OCI-LY3 (cell line): ENCODE results near the gene CLCF1.

Experiments used
- H2AFZ ChIP-seq: fragments of 200-600, 300-600 bp; shearing (Covaris generic); 2 replicates; pipeline ENCODE4 v1.6.0; 2014; ENCODE audit warnings: antibody characterized with exemption, low read depth, low read length
- H3K27ac ChIP-seq: fragments of 200-600, 300-600 bp; sonication (generic); 2 replicates; pipeline ENCODE4 v1.5.1; 2014; ENCODE audit warnings: mild to moderate bottlenecking, low read length, moderate library complexity, mixed read lengths
- H3K27me3 ChIP-seq: fragments of 200-600, 300-600 bp; sonication (generic); 2 replicates; pipeline ENCODE4 v1.6.1; 2014; ENCODE audit warnings: low read depth, low read length, mixed read lengths
- H3K36me3 ChIP-seq: fragments of 200-600, 300-600 bp; sonication (generic); replicated peaks from 2 replicates; pipeline ENCODE3; 2014; ENCODE audit warnings: low read depth, low read length, mixed read lengths
- H3K4me1 ChIP-seq: fragments of 300-600, 200-600 bp; sonication (generic); 2 replicates; pipeline ENCODE4 v1.6.1; 2014; ENCODE audit warnings: low read length, mixed read lengths
- H3K4me2 ChIP-seq: fragments of 200-600, 300-600 bp; sonication (generic); 2 replicates; pipeline ENCODE4 v1.6.1; 2014; ENCODE audit warnings: low read length, mixed read lengths
- H3K4me3 ChIP-seq: fragments of 300-600, 200-600 bp; sonication (generic); 2 replicates; pipeline ENCODE4 v1.5.1; 2014; ENCODE audit warnings: antibody characterized with exemption, mild to moderate bottlenecking, low read length, moderate library complexity
- H3K79me2 ChIP-seq: fragments of 300-600, 200-600 bp; shearing (Covaris generic); 2 replicates; pipeline ENCODE4 v1.6.1; 2014; ENCODE audit warnings: mild to moderate bottlenecking, low read length, mixed read lengths
- H3K9ac ChIP-seq: fragments of 300-600, 200-600 bp; shearing (Covaris generic); 2 replicates; pipeline ENCODE4 v1.6.0; 2014; ENCODE audit warnings: mild to moderate bottlenecking, low read length, moderate library complexity
- H3K9me3 ChIP-seq: fragments of 200-600, 300-600 bp; shearing (Covaris generic); 2 replicates; pipeline ENCODE4 v1.6.1; 2014; ENCODE audit warnings: low read length, mixed read lengths; ENCODE audit not compliant: insufficient read depth
- H4K20me1 ChIP-seq: fragments of 200-600, 300-600 bp; sonication (generic); 2 replicates; pipeline ENCODE4 v1.6.1; 2016; ENCODE audit warnings: low read length, mixed read lengths; ENCODE audit not compliant: insufficient read depth
- CTCF ChIP-seq: fragments of 200-600, 300-600 bp; sonication (generic); IDR thresholded peaks from 2 replicates; pipeline ENCODE4 v1.5.1; 2014; ENCODE audit warnings: antibody characterized with exemption, low read length, low read depth
- EZH2phosphoT487 ChIP-seq: fragments of 200-600 bp; shearing (Covaris generic); IDR thresholded peaks from 2 replicates; pipeline ENCODE4 v1.6.1; 2018; ENCODE audit warnings: antibody characterized with exemption, mixed run types, low read depth

Gene CLCF1

GRCh38 chr11:67412495-67413179 is 39.2 kb upstream of the CLCF1 start:
- Histone ChIP-seq H3K36me3 (no peaks in the 10 kb centered on the region), H3K79me2 (no peaks in the 10 kb centered on the region), H2AFZ (no peak overlapping the region), H3K27me3 (peaks cover 33% of the 10 kb centered on the region), H3K9me3 (no peaks in the 10 kb centered on the region), H3K4me2 (no peak overlapping the region), H3K9ac (no peak overlapping the region), H4K20me1 (no peaks in the 10 kb centered on the region), H3K4me1 (peaks cover 33% of the 10 kb centered on the region), H3K27ac (no peak overlapping the region), H3K4me3 (no peak overlapping the region)
- TF ChIP-seq EZH2phosphoT487 (no peak), CTCF (no peak)

GRCh38 chr11:67411785-67412152 is 38.4 kb upstream of the CLCF1 start:
- H3K4me3 ChIP-seq: no peak overlapping the region
- H3K9me3 ChIP-seq: no peaks in the 10 kb centered on the region
- no peak overlapping the region for H3K27ac ChIP-seq
- H3K36me3 ChIP-seq: no peaks in the 10 kb centered on the region
- H3K27me3 ChIP-seq: peaks cover 26% of the 10 kb centered on the region
- H3K4me1 ChIP-seq: peaks cover 33% of the 10 kb centered on the region
- H2AFZ ChIP-seq: no peak overlapping the region
- H4K20me1 ChIP-seq: no peaks in the 10 kb centered on the region
- H3K4me2 ChIP-seq: peak overlapping the region; percentile 13; the same call in 1 of the 2 replicates
- no peaks in the 10 kb centered on the region for H3K79me2 ChIP-seq
- no peak for TF ChIP-seq CTCF
- no peak for TF ChIP-seq EZH2phosphoT487
- H3K9ac ChIP-seq: no peak overlapping the region

- Histone ChIP-seq H3K4me1 (peaks cover 33% of the 10 kb centered on the region), H2AFZ (no peak overlapping the region), H3K4me2 (no peak overlapping the region)
Measured at GRCh38 chr11:67410984-67411784, 37.8 kb upstream of the CLCF1 start.

More at GRCh38 chr11:67410984-67411784, 37.8 kb upstream of the CLCF1 start:
- Histone ChIP-seq H4K20me1 (no peaks in the 10 kb centered on the region), H3K27me3 (peaks cover 21% of the 10 kb centered on the region), H3K9ac (no peak overlapping the region), H3K79me2 (no peaks in the 10 kb centered on the region), H3K9me3 (no peaks in the 10 kb centered on the region), H3K4me3 (no peak overlapping the region), H3K27ac (no peak overlapping the region), H3K36me3 (no peaks in the 10 kb centered on the region)
- TF ChIP-seq CTCF: no peak
- no peak for TF ChIP-seq EZH2phosphoT487
